T-helper 2 cell treated with Interferon-gamma antibody and Interleukin-4, amounts not matched to agents 100 ng/mL and 5 ng/mL, for 36 hours (primary cell): ENCODE data around the gene DAPK2. TPM values are rescaled to one million over a fixed set of nuclear protein-coding genes. Genes with fewer than 3 reads are reported as not detected.
"Not testable (repeated sequence)": the region's sequence is repeated elsewhere in the genome, so short reads cannot be mapped to it uniquely, and the experiment has no call there.

Source experiments
- intact Hi-C: fragments of 100-400 bp; cut with micrococcal nuclease; formaldehyde crosslinking; loops from one replicate; pipeline ENCODE4 v1.15.1; 2023
- total RNA-seq: library from RNA; stranded (reverse); gene quantifications from 2 replicates; pipeline ENCODE4 v1.2.3, GENCODE V29; 2022

The DAPK2 gene
- total RNA-seq, 1 donor from 2014 or later = 3.9 TPM

- intact Hi-C loops = no loop called here
Measured at GRCh38 chr15:63978511-63979261, 67.6 kb downstream of the DAPK2 start.

DNA sequence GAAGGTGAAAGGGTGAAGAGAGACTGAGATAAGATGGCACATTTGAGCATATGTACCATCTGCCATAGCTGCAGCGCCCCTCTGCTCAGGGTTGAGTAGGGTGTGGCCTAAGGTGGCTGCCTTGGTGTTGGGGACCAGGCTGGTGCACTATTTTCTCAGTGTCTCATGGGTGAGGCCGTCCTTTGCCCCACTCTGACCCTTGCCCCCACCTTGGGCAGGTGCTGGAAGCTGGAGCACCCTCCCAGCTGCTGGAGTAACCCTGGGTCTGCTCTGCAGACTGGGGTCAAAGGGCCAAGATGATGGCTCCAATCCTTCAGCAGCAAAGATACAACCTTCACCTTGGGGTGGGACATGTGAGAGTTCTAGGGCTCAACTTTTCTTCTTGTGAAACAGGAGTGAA is 69.2 kb downstream of the DAPK2 start:
- intact Hi-C loops = no loop called here

- intact Hi-C loops = no loop called here
Measured at GRCh38 chr15:63974021-63974420, 72.3 kb downstream of the DAPK2 start.

DNA sequence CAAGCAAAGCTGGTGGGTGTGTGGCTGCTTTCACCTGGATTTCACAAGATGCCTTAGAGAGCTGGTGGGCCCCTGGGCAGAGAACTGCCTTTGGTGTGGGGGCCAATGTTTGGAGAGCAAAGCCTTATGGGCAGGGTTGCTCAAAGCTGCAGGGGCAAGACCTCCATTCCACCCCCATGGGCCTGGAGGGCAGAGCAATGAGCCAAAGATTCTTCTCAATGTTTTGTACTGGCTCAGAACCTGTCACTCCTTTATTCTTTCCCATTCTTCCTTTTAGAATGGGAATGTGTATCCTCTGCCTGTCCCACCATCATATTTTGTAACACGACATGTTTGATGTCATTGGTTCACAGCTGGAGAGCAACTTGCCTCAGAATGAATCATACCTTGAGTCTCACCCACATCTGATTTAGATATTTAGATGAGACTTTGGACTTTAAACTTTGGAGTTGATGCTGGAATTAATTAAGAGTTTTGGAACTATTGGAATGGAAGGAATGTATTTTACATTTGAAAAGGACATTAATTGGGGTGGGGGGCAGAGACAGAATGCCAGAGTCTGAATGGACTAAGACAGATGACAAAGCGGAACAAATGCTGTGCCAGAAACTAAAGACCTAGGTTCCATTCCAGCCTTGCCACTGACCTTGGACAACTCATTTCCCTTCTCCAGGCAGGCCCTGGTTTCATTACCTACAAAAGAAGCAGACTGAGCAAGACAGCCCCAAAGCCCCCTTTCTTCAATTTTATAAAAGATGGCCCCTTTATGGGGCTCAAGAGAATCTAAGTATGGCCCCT is 72.9 kb downstream of the DAPK2 start:
- intact Hi-C loops = no loop called here

DNA sequence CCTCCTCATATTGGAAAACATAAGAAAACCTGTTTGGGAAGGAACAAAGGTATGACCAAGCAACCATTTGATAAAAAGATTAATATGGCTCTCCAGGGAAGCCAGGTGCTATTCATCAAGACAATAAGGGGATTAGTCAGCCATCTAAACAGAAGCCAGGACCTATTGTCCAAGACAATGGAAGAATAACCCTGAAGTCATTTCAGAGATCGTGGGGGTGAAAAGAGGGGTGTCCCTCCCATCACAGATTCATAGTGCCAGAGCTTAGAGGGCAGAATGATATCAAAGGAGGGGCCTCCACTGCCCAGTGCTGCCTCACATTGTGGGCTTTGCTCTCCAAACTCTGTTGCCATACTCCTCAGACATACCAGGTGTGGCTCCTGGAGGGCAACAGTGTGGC is 73.5 kb downstream of the DAPK2 start:
- intact Hi-C loops = no loop called here

DNA sequence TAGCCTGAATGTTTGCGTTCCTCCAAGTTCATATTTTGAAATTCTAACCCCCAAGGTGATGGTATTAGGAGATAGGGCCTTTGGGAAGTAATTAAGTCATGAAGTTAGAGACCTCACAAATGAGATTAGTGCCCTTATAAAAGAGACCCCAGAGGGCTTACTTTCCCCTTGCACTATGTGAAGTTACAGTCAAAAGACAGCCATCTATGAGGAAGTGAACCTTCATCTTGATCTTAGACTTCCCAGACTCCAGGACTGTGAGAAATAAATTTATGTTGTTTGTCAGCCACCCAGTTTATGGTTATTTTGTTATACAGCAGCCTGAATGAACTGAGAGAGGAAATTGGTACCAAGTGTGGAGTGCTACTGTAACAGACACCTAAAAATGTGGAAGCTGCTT is 74.4 kb downstream of the DAPK2 start:
- intact Hi-C loops = loop anchor here (2.0 kb wide), 1 partner anchor 39 kb away; no protein-coding TSS in a partner anchor

- intact Hi-C loops = loop anchor here (2.0 kb wide), 1 partner anchor 39 kb away; no protein-coding TSS in a partner anchor
Measured at GRCh38 chr15:63971427-63971805, 74.9 kb downstream of the DAPK2 start.

GRCh38 chr15:63970621-63971426 is 75.5 kb downstream of the DAPK2 start:
- intact Hi-C loops = loop anchor here (2.0 kb wide), 1 partner anchor 40 kb away; no protein-coding TSS in a partner anchor

DNA sequence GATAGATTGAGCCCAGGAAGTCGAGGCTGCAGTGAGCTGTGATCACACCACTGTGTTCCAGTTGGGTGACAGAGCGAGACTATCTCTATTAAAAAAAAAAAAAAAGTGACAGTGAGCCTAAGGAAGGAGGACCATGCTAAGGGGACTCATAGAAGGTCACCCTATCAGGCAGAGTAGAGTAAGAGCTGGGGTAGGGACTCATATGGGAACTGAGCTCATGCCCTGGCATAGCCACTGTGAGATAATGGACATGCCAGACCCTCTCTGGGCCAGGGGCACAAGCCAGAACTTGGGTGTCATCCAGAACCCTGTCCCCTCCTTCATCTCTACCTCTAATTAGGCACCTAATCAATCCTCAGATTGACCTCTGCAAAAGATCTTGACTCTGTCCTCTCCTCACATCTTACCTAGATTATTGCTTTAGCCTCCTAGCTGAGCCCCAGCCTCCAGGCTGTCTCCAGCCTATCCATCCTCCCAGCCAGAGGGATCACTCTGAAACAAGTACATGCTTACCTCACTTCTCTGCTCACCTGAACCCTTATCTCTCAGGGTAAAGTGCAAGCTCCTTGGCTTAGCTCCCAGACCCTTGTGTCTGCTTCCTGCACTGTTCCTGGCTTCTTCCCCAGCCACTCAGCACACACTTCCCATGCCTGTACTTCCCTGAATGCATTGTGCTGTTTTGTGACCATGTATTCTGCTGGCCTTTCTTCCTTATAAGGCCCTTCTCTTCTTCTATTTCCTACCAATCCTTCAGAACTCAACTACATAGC is 76.4 kb downstream of the DAPK2 start:
- intact Hi-C loops = loop anchor here (2.0 kb wide), 1 partner anchor 41 kb away; no protein-coding TSS in a partner anchor

GRCh38 chr15:63968700-63969099 is 77.6 kb downstream of the DAPK2 start:
- intact Hi-C loops = no loop called here

- intact Hi-C loops = no loop called here
Measured at GRCh38 chr15:63968122-63968524, 78.2 kb downstream of the DAPK2 start.

GRCh38 chr15:63967616-63968015 is 78.7 kb downstream of the DAPK2 start:
- intact Hi-C loops = no loop called here

- intact Hi-C loops = not testable (repeated sequence)
Measured at GRCh38 chr15:63962947-63963721, 83.2 kb downstream of the DAPK2 start.

DNA sequence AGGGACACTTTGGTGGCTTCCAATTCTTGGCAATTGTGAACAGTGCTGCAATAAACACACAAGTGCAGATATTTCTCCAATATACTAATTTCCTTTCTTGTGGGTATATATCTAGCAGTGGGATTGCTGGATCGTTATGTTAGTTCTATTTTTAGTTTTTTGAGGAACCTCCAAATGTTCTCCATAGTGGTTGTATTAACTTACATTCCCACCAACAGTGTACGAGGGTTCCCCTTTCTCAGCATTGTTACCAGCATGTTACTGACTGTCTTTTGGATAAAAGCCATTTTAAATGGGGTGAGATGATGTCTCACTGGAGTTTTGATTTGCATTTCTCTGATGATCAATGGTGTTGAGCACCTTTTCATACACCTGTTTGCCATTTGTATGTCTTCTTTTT is 92.8 kb downstream of the DAPK2 start:
- intact Hi-C loops = no loop called here

DNA sequence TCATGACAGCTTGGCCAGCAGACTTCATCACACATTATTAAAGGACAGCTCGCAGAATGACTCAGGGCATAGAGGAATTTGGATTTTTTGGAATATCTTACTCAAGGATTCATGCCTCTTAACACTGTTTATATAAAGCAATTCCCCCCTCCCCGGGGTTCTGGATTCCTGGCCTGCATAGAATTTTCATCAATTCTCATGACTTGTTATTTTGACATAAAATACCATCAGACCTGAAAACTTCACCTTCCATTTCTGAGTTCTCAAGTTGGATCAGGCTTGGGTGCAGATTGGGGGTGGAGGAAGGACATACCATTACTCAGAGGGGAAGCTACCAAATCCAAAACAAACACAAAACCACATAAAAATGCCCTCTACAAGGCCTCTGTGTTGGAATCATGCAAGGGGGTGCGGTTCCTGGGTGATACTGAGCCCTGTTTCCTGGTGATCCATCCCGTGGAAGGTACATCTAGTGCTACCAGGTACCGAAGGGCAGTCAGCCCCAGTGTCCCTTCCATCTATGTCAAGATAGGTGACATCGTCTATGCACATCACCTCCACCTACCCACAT is 95.3 kb downstream of the DAPK2 start:
- intact Hi-C loops = no loop called here

DNA sequence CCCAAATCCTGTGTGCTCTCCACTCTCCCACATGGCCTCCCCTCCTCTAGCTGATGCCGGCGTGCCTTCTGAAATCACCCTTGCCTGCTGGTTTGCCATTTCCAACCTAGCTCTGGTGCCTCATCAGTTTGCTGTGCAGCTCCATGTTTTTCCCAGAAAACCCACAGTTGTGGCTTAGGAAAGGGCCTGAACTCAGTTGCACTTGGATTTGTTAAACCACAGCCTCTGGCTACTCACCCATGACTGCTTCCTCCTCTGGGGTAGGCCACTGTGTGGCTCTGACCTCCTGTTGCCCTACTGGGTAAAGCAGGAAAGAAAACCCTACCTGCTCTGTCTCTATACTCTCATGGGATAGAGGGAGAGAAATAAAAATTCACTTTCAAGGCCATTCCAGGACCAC is 97.3 kb downstream of the DAPK2 start:
- intact Hi-C loops = no loop called here

- intact Hi-C loops = no loop called here
Measured at GRCh38 chr15:63948436-63948835, 97.8 kb downstream of the DAPK2 start.

DNA sequence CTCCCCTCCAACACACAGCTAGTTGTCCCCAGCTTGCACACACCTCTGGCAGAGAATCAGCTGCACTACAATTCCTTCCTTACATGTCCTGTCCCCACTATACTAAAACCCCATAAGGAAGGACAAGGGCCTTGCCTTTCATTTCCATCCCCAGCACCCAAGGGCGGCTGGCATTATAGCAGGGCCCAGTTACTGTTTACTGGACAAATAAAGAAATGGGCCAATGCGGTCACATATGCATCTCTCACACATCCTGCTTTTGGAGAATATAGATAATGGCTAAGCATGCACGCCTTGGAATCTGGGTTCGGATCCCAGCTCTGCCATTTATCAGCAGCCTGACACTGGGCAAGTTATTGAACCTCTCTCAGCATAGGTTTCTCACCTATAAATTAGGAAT is 99.1 kb downstream of the DAPK2 start:
- intact Hi-C loops = no loop called here

GRCh38 chr15:63946524-63947065 is 99.7 kb downstream of the DAPK2 start:
- intact Hi-C loops = no loop called here
